ENCODE data around the gene EIF4E1B. TPM values are rescaled to one million over a fixed set of nuclear protein-coding genes. Genes with fewer than 3 reads are reported as not detected.

The EIF4E1B gene
- total RNA-seq, 5 donors from 2014 or later (not counting 1 experiment from before 2014, with no cell fraction given) = not detected

DNA sequence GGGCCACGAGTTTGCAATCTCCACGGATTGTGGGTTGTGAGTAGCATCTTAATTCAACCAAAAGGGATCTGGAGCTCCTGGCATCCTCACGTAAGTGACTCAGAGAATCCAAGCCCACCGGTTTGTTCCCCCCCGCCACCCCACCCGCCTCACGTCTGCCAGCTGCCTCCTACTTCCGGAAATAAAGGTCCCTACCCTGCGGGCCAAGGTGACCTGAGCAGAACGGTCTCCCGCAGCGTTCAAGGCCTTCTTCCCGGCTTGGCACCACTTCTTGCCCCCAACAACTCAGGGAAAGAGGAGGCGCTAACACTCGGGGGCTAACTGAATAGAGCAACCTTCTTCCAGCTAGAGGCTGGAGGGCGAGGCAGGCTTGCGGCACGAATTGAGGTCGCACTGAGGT, 11.7 kb upstream of the EIF4E1B start:
- peaks cover 2 to 83% of the 10 kb centered on the region in 2 experiments for H3K27me3 ChIP-seq (replicated peaks in 1 of 2; ENCODE audit: control insufficient read depth in 2 of 2, extremely low read depth in 1 of 2, insufficient read depth in 2 of 2, low read length in 1 of 2)
- H3K27me3 Mint-ChIP-seq = peaks cover 53 to 70% of the 10 kb centered on the region in 2 donors
- peaks cover 0 to 26% of the 10 kb centered on the region in 2 experiments for H3K4me1 ChIP-seq (ENCODE audit: control insufficient read depth in 1 of 2, extremely low read depth in 1 of 2, insufficient read depth in 2 of 2, low read length in 2 of 2)
- 42% methylated on average over 17 of the region's 19 CpGs for WGBS (ENCODE audit: insufficient coverage)
- peaks cover 7 to 20% (median 19%) of the 10 kb centered on the region in 3 donors for H3K4me1 Mint-ChIP-seq
- peaks cover 3% of the 10 kb centered on the region for H3K36me3 Mint-ChIP-seq
- ATAC-seq (replicated peaks in 1 of 4) = no peak
- H3K36me3 ChIP-seq (ENCODE audit: control insufficient read depth in 2 of 2, extremely low read depth in 1 of 2, insufficient read depth in 1 of 2, low read length in 1 of 2) = no peaks in the 10 kb centered on the region
- peak overlapping the region in 2 of 3 donors; percentile 31 to 84 for H3K4me3 Mint-ChIP-seq
- DNase-seq = no peak
- H3K4me3 ChIP-seq (ENCODE audit: control insufficient read depth in 1 of 2, extremely low read depth in 1 of 2, low read length in 1 of 2) = no peak overlapping the region
- ChIA-PET CTCF (interaction anchor here in 1 of 2 donors (0.6 kb wide), 2 partner anchors 11 to 960 kb away, joined by 4 read pairs; no protein-coding TSS in a partner anchor), POLR2A (no interaction called here)
- no peaks in the 10 kb centered on the region for H3K9me3 Mint-ChIP-seq
- no peaks in the 10 kb centered on the region for H3K9me3 ChIP-seq
- H3K27ac Mint-ChIP-seq = no peak overlapping the region
- no peak overlapping the region for H3K27ac ChIP-seq (ENCODE audit: low read length)

DNA sequence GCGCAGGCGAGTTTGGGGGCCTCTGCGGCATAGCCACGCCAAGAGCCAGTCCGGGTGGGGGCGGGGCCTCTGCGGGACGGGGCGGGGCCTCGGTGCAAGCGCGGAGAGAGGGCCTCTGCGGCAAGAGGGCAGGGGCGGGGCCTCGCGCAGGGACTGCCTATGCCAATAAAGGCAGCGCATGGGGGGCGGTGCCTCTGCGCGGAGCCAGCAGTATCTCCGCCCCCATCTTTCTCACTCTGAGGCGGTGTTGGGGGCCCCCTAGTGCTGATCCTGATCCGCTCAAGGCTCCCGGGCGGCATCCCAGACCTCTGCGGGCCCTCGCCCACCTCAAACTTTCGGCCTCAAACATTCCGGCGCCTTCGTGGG, 11.3 kb upstream of the EIF4E1B start:
- ChIA-PET POLR2A (no interaction called here), CTCF (interaction anchor here in 1 of 2 donors (0.6 kb wide), 2 partner anchors 10 to 959 kb away, joined by 4 read pairs; no protein-coding TSS in a partner anchor)
- H3K4me1 ChIP-seq (ENCODE audit: control insufficient read depth in 1 of 2, extremely low read depth in 1 of 2, insufficient read depth in 2 of 2, low read length in 2 of 2) = peaks cover 0 to 26% of the 10 kb centered on the region in 2 experiments
- H3K4me3 ChIP-seq (ENCODE audit: control insufficient read depth in 1 of 2, extremely low read depth in 1 of 2, low read length in 1 of 2) = peak overlapping the region; percentile 7 to 57
- Mint-ChIP-seq H3K4me3 (peak overlapping the region in 2 of 3 donors; percentile 31 to 84), H3K4me1 (peaks cover 7 to 20% (median 19%) of the 10 kb centered on the region in 3 donors), H3K27ac (no peak overlapping the region), H3K36me3 (peaks cover 3% of the 10 kb centered on the region), H3K9me3 (no peaks in the 10 kb centered on the region), H3K27me3 (peaks cover 54 to 67% of the 10 kb centered on the region in 2 donors)
- H3K27ac ChIP-seq (ENCODE audit: low read length) = no peak overlapping the region
- ATAC-seq (replicated peaks in 1 of 4) (peak; percentile 91 to 98 (median 94)), DNase-seq (peak; percentile 27 to 84 (median 65))
- no peaks in the 10 kb centered on the region for H3K36me3 ChIP-seq (ENCODE audit: control insufficient read depth in 2 of 2, extremely low read depth in 1 of 2, insufficient read depth in 1 of 2, low read length in 1 of 2)
- no peaks in the 10 kb centered on the region for H3K9me3 ChIP-seq
- H3K27me3 ChIP-seq (replicated peaks in 1 of 2; ENCODE audit: control insufficient read depth in 2 of 2, extremely low read depth in 1 of 2, insufficient read depth in 2 of 2, low read length in 1 of 2) = peaks cover 2 to 79% of the 10 kb centered on the region in 2 experiments
- 4% methylated on average over 21 of the region's 31 CpGs for WGBS (ENCODE audit: insufficient coverage)

DNA sequence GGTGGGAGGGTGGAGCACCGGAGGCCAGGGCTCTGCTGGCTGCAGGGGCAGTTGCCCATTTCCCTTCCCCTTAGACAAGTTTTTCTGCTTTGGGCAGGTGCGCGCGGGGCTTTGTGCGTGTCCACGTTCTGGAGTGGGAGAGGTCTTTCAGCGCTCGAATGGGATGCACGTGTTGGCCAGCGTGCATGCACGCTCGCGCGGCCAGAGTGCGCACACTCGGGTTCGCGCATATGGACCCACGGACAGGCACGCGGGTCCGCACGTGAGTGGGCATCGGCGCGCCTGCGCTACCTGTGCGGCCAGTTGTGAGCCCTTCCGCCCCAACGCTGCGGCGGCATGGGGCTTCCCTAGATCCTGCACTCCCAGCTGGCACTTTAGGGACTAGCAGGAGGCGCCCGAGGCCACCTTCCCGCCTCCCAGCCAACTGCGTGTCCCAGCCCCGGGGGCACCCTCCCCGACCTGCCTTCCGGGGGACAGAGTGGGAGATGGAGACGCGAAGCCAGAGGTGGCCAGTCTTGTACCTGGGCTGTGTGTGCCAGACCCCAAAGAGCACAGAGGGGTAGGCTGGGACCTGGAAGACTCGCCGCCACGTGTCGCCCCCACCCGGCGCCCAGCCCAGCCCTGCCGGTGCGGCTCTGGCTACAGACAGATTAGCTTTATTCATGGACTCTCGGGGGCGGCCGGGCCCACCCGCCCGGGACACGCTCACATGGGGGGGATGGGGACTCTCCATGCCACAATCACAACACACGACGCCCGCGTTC, 10.7 kb upstream of the EIF4E1B start:
- Mint-ChIP-seq H3K4me1 (peaks cover 7 to 20% (median 19%) of the 10 kb centered on the region in 3 donors), H3K9me3 (no peaks in the 10 kb centered on the region), H3K4me3 (peak overlapping the region; percentile 63 to 84 (median 66)), H3K36me3 (peaks cover 3% of the 10 kb centered on the region), H3K27me3 (peaks cover 54 to 66% of the 10 kb centered on the region in 2 donors), H3K27ac (no peak overlapping the region)
- no peak for DNase-seq
- no peaks in the 10 kb centered on the region for H3K9me3 ChIP-seq
- H3K27ac ChIP-seq (ENCODE audit: low read length) = no peak overlapping the region
- peaks cover 0 to 26% of the 10 kb centered on the region in 2 experiments for H3K4me1 ChIP-seq (ENCODE audit: control insufficient read depth in 1 of 2, extremely low read depth in 1 of 2, insufficient read depth in 2 of 2, low read length in 2 of 2)
- CTCF ChIA-PET = no interaction called here
- POLR2A ChIA-PET = no interaction called here
- 23% methylated on average over 49 of the region's 59 CpGs for WGBS (ENCODE audit: insufficient coverage)
- H3K27me3 ChIP-seq (replicated peaks in 1 of 2; ENCODE audit: control insufficient read depth in 2 of 2, extremely low read depth in 1 of 2, insufficient read depth in 2 of 2, low read length in 1 of 2) = peaks cover 3 to 78% of the 10 kb centered on the region in 2 experiments
- ATAC-seq (replicated peaks in 1 of 4) = no peak
- peak overlapping the region; percentile 7 to 57 for H3K4me3 ChIP-seq (ENCODE audit: control insufficient read depth in 1 of 2, extremely low read depth in 1 of 2, low read length in 1 of 2)
- H3K36me3 ChIP-seq (ENCODE audit: control insufficient read depth in 2 of 2, extremely low read depth in 1 of 2, insufficient read depth in 1 of 2, low read length in 1 of 2) = no peaks in the 10 kb centered on the region

DNA sequence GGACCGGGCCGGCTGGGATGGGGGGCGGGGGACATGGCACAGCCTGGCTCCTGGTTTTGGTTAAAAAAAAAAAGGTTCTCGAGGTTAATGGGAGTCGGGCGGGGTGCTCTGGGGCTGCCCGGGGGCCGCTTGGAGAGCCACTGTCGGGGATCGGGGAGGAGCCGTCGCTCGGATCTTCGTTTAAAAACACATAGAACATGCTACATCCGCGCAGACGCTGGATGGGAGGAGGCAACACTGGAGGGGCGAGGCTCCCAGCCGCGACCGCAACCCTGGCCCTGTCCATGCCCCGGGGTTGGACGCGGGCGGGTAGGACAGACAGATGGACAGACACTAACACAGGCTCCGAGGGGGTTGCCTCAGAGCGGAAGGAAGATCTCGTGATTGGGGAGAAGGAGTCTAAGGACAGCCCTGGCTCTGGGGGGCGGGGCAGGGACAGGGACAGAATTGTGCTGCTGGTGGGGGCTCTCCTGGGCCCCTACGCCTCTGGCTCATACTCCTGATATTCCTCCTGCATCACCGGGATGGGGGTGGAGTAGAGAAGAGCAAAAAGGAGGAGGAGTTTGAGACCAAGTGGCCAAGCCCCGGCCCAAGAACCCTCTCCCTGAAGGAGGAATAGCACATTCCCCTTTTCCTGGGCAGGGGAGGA, 10.0 kb upstream of the EIF4E1B start:
- no peak overlapping the region for H3K27ac ChIP-seq (ENCODE audit: low read length)
- no peaks in the 10 kb centered on the region for H3K36me3 ChIP-seq (ENCODE audit: control insufficient read depth in 2 of 2, extremely low read depth in 1 of 2, insufficient read depth in 1 of 2, low read length in 1 of 2)
- POLR2A ChIA-PET = no interaction called here
- H3K4me1 ChIP-seq (ENCODE audit: control insufficient read depth in 1 of 2, extremely low read depth in 1 of 2, insufficient read depth in 2 of 2, low read length in 2 of 2) = peaks cover 0 to 26% of the 10 kb centered on the region in 2 experiments
- peaks cover 51 to 65% of the 10 kb centered on the region in 2 donors for H3K27me3 Mint-ChIP-seq
- H3K27ac Mint-ChIP-seq = no peak overlapping the region
- peak in 3 of 4 experiments; percentile 17 to 38 (median 31) for ATAC-seq (replicated peaks in 1 of 4)
- peaks cover 6 to 79% of the 10 kb centered on the region in 2 experiments for H3K27me3 ChIP-seq (replicated peaks in 1 of 2; ENCODE audit: control insufficient read depth in 2 of 2, extremely low read depth in 1 of 2, insufficient read depth in 2 of 2, low read length in 1 of 2)
- peak overlapping the region in 1 of 2 donors; percentile 7 for H3K4me3 ChIP-seq (ENCODE audit: control insufficient read depth in 1 of 2, extremely low read depth in 1 of 2, low read length in 1 of 2)
- 12% methylated on average over 29 of the region's 32 CpGs for WGBS (ENCODE audit: insufficient coverage)
- H3K9me3 Mint-ChIP-seq = no peaks in the 10 kb centered on the region
- peak overlapping the region; percentile 63 to 84 (median 66) for H3K4me3 Mint-ChIP-seq
- no peaks in the 10 kb centered on the region for H3K9me3 ChIP-seq
- DNase-seq = peak in 2 of 35 experiments; percentile 12 to 27
- peaks cover 7 to 20% (median 19%) of the 10 kb centered on the region in 3 donors for H3K4me1 Mint-ChIP-seq
- CTCF ChIA-PET = no interaction called here
- H3K36me3 Mint-ChIP-seq = peaks cover 3% of the 10 kb centered on the region

DNA sequence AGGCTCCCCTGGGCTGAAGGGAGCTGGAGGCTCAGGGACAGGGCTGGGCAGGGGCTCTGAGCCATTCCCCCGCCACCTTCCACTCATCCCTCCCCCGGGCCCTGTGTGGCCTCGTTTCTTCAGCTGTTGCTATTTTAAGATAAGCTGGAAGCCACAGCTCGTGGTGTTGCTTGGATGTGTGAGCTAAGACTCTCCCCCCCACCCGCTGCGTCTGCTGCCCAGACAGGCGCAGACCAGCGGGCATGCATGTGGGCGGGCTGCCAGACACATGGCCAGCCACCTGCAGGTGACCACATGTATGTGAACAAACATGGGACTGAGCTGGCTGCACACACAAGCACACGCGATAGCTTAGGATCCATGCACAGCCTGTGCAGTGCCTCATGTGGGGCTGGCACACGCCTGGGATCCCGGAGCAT, 8.8 kb upstream of the EIF4E1B start:
- H3K36me3 ChIP-seq (ENCODE audit: control insufficient read depth in 2 of 2, extremely low read depth in 1 of 2, insufficient read depth in 1 of 2, low read length in 1 of 2) = no peaks in the 10 kb centered on the region
- peaks cover 10 to 79% of the 10 kb centered on the region in 2 experiments for H3K27me3 ChIP-seq (replicated peaks in 1 of 2; ENCODE audit: control insufficient read depth in 2 of 2, extremely low read depth in 1 of 2, insufficient read depth in 2 of 2, low read length in 1 of 2)
- Mint-ChIP-seq H3K4me3 (no peak overlapping the region), H3K27ac (no peak overlapping the region), H3K9me3 (no peaks in the 10 kb centered on the region), H3K4me1 (peaks cover 7 to 20% (median 19%) of the 10 kb centered on the region in 3 donors), H3K36me3 (peaks cover 3% of the 10 kb centered on the region), H3K27me3 (peaks cover 47 to 62% of the 10 kb centered on the region in 2 donors)
- H3K9me3 ChIP-seq = no peaks in the 10 kb centered on the region
- H3K4me3 ChIP-seq (ENCODE audit: control insufficient read depth in 1 of 2, extremely low read depth in 1 of 2, low read length in 1 of 2) = no peak overlapping the region
- WGBS (ENCODE audit: insufficient coverage) = 81% methylated on average over 9 of the region's 13 CpGs
- DNase-seq = no peak
- POLR2A ChIA-PET = no interaction called here
- H3K4me1 ChIP-seq (ENCODE audit: control insufficient read depth in 1 of 2, extremely low read depth in 1 of 2, insufficient read depth in 2 of 2, low read length in 2 of 2) = peaks cover 0 to 26% of the 10 kb centered on the region in 2 experiments
- ATAC-seq (replicated peaks in 1 of 4) = no peak
- H3K27ac ChIP-seq (ENCODE audit: low read length) = no peak overlapping the region
- CTCF ChIA-PET = no interaction called here

DNA sequence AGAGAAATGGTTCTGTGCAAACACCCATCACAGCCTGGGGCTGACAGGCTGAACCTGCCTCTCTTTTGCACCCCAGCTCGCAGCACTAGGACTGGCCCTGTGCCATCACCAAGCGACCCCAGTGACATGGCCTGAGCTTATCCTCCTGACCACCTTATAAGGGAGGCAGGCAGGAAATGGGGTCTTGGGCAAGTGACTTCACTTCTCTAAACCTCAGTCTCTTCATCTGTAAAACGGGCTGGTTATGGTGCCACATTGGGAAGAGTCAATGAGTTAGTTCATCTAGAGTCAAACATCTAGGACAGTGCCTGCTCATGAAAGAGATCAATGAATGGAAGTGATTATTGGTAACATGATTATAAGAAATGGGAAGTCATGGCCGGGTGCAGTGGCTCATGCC, 6.3 kb upstream of the EIF4E1B start:
- Histone ChIP-seq H3K27me3 (replicated peaks in 1 of 2; ENCODE audit: control insufficient read depth in 2 of 2, extremely low read depth in 1 of 2, insufficient read depth in 2 of 2, low read length in 1 of 2) (peaks cover 22 to 79% of the 10 kb centered on the region in 2 experiments), H3K4me3 (ENCODE audit: control insufficient read depth in 1 of 2, extremely low read depth in 1 of 2, low read length in 1 of 2) (no peak overlapping the region), H3K27ac (ENCODE audit: low read length) (no peak overlapping the region), H3K36me3 (ENCODE audit: control insufficient read depth in 2 of 2, extremely low read depth in 1 of 2, insufficient read depth in 1 of 2, low read length in 1 of 2) (no peaks in the 10 kb centered on the region), H3K4me1 (ENCODE audit: control insufficient read depth in 1 of 2, extremely low read depth in 1 of 2, insufficient read depth in 2 of 2, low read length in 2 of 2) (peaks cover 0 to 20% of the 10 kb centered on the region in 2 experiments), H3K9me3 (no peaks in the 10 kb centered on the region)
- no peaks in the 10 kb centered on the region for H3K9me3 Mint-ChIP-seq
- H3K4me1 Mint-ChIP-seq = peaks cover 7 to 23% (median 11%) of the 10 kb centered on the region in 3 donors
- ChIA-PET POLR2A (no interaction called here), CTCF (no interaction called here)
- no peak overlapping the region for H3K4me3 Mint-ChIP-seq
- WGBS (ENCODE audit: insufficient coverage) = no CpG with 5 or more reads among the region's 4 CpGs
- DNase-seq (no peak), ATAC-seq (replicated peaks in 1 of 4) (no peak)
- H3K27me3 Mint-ChIP-seq = peaks cover 50 to 63% of the 10 kb centered on the region in 2 donors
- H3K27ac Mint-ChIP-seq = no peak overlapping the region
- H3K36me3 Mint-ChIP-seq = peaks cover 3% of the 10 kb centered on the region

All from T-cell (primary cell).